Smooth muscle cell of the brain vasculature (primary cell): ENCODE measurements around the gene PFKFB3.
A peak's percentile ranks its signal among the peaks of the same experiment; 100 is the strongest.
"Not testable (repeated sequence)": the region's sequence is repeated elsewhere in the genome, so short reads cannot be mapped to it uniquely, and the experiment has no call there.

ENCODE experiments used
- DNase-seq: peaks from one replicate; pipeline ENCODE4 v3.0.0-alpha.2; 2012; ENCODE audit warnings: low read depth, low spot score

Gene PFKFB3

DNA sequence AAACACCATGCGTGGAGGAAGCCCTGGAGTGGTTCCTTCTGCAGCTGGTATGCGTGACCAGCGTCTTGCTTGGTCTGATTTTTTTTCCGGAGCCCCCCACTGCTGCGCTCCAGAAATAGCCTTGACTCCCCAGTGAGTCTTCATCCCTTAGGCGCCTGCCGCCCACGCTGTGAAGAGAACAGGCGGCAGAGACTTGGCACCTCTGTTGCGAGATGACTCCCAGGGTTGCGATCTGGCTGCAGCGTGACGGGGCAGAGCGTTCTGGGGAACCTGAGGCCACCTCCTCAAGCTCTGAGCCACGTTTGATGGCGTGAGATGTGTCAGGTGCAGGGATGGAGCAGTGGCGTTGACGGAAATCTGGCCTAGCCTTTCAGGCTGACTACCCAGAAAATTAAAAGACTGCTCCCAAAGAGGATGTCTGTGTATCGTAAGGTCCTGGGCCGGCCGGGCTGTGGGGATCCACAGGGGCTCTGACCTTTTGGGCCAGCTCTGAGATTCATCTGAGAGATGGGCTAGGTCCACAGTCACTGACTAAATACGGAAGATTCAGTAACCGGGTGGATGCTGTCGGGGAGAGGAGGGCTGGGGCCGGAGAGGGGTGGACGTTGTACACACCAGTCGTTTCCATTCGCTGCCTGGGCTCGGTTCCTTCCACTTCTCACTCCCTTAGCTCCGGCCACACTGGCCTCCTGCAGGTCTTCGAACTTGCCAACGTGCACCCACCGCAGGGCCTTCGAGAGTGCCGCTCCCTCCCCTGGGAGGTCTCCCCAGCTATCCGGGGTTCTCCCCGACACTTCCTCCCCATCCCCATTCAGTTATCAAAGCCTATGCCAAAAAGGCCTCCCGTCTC lies 33.8 kb downstream of the PFKFB3 start:
- no peak for DNase-seq

- DNase-seq = no peak
Observed at GRCh38 chr10:6237199-6237530, 34.4 kb downstream of the PFKFB3 start.

DNA sequence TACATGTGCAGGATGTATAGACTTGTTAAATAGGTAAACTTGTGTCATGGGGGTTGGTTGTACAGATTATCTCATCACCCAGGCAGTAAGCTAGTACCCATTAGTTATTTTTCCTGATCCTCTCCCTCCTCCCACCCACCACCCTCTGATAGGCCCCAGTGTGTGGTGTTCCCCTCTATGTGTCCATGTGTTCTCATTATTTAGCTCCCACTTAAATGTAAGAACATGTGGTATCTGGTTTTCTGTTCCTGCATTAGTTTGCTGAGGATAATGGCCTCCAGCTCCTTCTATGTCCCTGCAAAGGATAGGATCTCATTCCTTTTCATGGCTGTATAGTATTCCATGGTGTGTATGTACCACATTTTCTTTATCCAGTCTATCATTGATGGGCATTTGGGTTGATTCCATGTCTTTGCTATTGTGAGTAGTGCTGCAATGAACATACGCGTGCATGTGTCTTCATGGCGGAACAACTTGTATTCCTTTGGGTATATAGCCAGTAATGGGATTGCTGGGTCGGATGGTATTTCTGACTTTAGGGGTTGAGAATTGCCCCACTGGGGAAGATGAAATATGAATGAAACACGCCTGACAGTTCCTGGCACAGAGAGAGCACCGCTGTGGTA lies 36.0 kb downstream of the PFKFB3 start:
- DNase-seq = not testable (repeated sequence)

GRCh38 chr10:6239213-6239991 lies 36.7 kb downstream of the PFKFB3 start:
- DNase-seq = peak; percentile 84

- no peak for DNase-seq
Observed at GRCh38 chr10:6240254-6240653, 37.5 kb downstream of the PFKFB3 start.

- DNase-seq = no peak
Observed at GRCh38 chr10:6242089-6242488, 39.4 kb downstream of the PFKFB3 start.

DNA sequence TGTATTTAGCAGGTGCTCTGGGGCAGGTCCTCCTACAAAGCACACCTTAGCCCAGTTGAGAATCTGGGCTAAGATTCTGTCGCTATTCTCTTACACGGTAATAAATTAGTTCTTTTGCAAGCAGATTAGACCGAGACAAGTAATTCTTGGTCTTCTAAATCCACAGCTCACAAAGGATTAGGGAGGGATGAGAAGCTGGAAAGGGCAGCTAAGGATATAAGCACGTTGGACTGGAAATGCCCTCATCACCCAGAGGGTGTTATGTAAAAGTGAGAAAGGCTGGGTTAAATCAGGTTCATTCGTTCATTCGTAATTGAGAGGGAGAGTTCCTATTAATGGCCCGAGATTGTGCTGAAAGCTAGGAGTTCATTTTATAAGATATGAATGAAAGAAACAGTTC lies 41.8 kb downstream of the PFKFB3 start:
- DNase-seq = no peak

DNA sequence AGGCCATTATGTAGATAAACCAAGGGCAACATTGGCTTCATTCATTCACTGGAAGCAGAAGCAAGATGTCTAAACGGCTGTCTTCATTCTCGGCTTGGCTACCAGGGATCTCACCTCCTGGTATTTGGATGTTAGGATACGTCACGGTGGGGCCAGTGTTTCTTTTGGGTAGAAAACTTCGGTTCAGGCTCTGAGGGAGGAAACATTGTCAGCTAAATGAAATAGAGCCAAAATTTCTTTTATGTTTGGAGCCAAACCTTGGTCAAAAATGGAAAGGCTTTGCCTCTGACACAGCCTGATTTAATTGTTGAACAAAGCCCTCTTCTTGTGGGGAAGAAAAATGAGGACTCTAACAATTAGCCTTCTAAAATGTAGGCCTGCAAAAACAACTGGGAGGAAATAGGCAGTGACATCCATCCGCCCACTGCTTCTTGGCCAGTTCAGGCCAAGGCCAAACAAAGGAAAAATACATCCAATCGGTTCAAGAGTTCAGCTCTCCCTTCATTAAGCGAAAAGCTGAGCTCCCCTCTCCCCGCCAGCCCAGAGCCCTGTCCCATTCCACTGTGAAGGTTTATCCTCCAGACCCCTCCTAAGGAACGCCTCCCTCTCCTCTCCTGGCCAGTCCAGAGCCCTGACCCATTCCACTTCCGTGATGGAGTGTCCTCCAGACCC lies 44.4 kb downstream of the PFKFB3 start:
- DNase-seq = no peak

- not testable (repeated sequence) for DNase-seq
Observed at GRCh38 chr10:6248908-6249307, 46.2 kb downstream of the PFKFB3 start.

- DNase-seq = no peak
Observed at GRCh38 chr10:6249698-6250097, 47.0 kb downstream of the PFKFB3 start.

DNA sequence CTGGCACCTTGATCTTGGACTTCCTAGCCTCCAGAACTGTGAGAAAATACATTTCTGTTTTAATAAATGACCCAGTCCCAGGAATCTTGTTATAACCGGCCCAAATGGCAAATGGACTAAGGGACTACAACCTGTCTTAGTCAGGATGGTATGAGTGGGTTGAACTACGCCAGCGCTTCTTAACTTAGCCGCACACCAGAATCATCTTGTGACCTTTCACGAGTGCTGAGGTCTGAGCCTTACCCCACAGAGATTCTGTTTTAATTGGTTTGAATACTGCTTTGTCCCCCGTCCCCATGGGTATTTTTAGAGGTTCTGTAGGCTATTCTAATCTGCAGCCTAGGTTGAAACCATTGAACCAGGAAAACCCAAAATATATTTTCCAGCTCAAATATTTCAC lies 48.0 kb downstream of the PFKFB3 start:
- DNase-seq = no peak

- no peak for DNase-seq
Observed at GRCh38 chr10:6254201-6254600, 51.5 kb downstream of the PFKFB3 start.

DNA sequence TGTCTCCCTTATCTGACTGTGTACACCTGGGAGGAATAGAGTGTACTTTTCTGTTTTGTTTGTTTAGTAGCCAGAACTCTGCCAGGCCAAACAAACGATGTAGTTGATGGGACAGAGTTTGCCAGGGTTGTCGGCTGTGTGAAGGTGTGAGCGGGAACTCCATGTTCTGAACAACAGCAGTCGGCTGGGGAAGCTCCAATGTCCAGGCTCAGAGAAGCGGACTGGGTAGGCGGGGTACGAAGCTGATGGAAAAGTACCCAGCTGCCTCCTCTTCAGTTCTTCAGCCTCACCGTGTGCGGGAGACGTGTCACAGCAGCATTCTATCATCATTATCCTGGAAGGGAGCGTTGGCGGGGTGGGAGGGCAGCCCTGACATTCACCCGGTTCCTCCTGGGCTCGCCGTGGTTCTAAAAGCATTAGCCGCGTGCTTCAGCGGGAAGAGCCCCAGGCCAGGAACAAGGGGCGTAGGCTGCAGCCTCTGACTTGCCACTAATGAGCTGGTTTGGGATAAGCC lies 52.9 kb downstream of the PFKFB3 start:
- DNase-seq = no peak

DNA sequence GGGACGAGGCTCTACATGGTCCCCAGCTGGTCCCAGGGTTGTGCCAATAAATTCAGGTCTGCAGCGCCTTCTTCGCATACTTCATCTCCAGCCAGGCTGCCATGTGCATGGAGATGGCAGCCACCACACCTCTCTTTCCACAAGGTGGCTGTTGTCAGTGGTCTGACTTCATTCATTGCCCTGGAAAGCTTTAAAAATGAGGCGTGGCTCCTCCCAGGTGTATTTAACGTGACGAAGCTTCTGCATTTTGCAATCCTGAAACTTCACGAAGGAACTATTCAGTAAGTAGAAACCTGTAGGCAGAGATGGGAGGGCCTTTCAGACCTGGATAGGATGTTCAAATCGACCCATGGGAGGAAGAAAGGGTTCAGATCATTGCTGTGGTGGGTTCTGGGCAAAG lies 53.7 kb downstream of the PFKFB3 start:
- no peak for DNase-seq

DNA sequence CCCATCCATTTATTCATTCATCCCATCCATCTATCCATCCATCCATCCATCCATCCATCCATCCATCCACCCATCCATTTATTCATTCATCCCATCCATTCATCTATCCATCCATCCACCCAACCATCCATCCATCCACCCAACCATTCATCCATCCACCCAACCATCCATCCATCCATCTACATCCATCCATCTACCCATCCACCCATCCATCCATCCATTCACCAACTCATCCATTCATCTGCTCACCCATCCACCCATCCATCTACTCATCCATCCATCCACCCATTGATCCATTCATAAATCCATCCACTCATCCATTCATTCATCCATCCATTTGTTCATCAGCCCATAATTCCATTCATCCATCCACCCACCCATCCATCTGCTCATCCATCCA lies 56.4 kb downstream of the PFKFB3 start:
- DNase-seq = no peak

DNA sequence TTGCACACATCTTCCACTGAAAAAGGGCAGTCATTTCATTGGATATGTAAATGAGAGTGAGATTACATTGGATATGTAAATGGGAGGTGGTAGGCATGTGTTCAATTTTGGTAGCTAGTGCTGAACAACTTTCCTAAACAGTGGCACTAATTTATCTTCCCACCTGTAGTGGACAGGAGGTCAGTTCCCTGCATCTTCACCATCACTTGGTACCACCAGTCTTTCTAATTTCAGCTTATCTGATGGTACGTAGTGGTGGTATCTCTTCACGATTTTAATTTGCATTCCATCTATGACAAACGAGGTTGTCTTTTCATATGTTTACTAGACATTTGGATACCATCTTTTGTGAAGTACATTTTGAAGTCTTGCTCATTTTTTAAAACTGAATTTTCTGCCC lies 58.1 kb downstream of the PFKFB3 start:
- no peak for DNase-seq

GRCh38 chr10:6267941-6268340 lies 65.2 kb downstream of the PFKFB3 start:
- DNase-seq = no peak

GRCh38 chr10:6269432-6269831 lies 66.7 kb downstream of the PFKFB3 start:
- no peak for DNase-seq

- DNase-seq = no peak
Observed at GRCh38 chr10:6269953-6270867, 67.5 kb downstream of the PFKFB3 start.

DNA sequence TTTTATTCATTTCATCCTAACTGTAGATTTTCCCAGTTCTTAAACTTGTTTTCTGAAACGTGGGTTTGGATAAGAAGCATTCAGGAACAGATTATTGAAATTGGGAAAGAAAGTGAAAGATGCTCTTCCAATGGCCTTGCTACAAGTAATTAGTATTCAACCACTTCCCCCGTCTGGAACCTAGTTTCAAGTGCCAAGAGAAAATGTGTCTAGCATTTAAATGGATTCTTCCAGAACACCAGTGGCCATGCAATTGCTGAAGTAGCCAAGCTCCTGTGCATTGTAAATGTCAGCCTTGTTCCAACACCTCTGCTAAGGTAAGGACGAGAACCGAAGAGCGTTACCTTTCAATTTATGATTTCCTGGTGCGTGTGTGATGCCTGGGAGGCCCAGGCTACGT lies 68.2 kb downstream of the PFKFB3 start:
- no peak for DNase-seq

- DNase-seq = no peak
Observed at GRCh38 chr10:6271663-6272062, 68.9 kb downstream of the PFKFB3 start.
